NB4 (cell line): ENCODE results near the gene ARHGAP4.

ENCODE experiments used
- DNase-seq: peaks from one replicate; pipeline ENCODE4 v3.0.0; 2010; ENCODE audit warnings: low read depth
- H3K4me3 ChIP-seq: one replicate; pipeline ENCODE4 v1.5.1; 2011; ENCODE audit warnings: mild to moderate bottlenecking, low read depth, low read length, moderate library complexity
- MYC ChIP-seq: IDR thresholded peaks from 2 replicates; pipeline ENCODE4 v1.6.1; 2011; ENCODE audit warnings: low read depth, low read length
- POLR2A ChIP-seq: IDR thresholded peaks from 2 replicates; pipeline ENCODE4 v1.6.1; 2011; ENCODE audit warnings: mild to moderate bottlenecking; ENCODE audit not compliant: insufficient read length; ENCODE audit errors: extremely low read depth
- TF ChIP-seq, protein P1 (sequence below): IDR thresholded peaks from 2 replicates; pipeline ENCODE4 v1.6.1; 2011; ENCODE audit warnings: low read depth, low read length
- TF ChIP-seq, protein P2 (sequence below): IDR thresholded peaks from one replicate; pipeline ENCODE4 v1.5.1; 2012; ENCODE audit warnings: low read depth, low read length

Gene ARHGAP4

GRCh38 chrX:153935326-153935851, 9.3 kb upstream of the ARHGAP4 start:
- DNase-seq: no peak
- peak overlapping the region; percentile 47 for H3K4me3 ChIP-seq
- peak; percentile 85 for TF ChIP-seq MYC
- TF ChIP-seq, protein P1, sequence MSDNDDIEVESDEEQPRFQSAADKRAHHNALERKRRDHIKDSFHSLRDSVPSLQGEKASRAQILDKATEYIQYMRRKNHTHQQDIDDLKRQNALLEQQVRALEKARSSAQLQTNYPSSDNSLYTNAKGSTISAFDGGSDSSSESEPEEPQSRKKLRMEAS: peak; percentile 79
- no peak for TF ChIP-seq POLR2A
- TF ChIP-seq, protein P2, sequence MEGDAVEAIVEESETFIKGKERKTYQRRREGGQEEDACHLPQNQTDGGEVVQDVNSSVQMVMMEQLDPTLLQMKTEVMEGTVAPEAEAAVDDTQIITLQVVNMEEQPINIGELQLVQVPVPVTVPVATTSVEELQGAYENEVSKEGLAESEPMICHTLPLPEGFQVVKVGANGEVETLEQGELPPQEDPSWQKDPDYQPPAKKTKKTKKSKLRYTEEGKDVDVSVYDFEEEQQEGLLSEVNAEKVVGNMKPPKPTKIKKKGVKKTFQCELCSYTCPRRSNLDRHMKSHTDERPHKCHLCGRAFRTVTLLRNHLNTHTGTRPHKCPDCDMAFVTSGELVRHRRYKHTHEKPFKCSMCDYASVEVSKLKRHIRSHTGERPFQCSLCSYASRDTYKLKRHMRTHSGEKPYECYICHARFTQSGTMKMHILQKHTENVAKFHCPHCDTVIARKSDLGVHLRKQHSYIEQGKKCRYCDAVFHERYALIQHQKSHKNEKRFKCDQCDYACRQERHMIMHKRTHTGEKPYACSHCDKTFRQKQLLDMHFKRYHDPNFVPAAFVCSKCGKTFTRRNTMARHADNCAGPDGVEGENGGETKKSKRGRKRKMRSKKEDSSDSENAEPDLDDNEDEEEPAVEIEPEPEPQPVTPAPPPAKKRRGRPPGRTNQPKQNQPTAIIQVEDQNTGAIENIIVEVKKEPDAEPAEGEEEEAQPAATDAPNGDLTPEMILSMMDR: no peak

DNA sequence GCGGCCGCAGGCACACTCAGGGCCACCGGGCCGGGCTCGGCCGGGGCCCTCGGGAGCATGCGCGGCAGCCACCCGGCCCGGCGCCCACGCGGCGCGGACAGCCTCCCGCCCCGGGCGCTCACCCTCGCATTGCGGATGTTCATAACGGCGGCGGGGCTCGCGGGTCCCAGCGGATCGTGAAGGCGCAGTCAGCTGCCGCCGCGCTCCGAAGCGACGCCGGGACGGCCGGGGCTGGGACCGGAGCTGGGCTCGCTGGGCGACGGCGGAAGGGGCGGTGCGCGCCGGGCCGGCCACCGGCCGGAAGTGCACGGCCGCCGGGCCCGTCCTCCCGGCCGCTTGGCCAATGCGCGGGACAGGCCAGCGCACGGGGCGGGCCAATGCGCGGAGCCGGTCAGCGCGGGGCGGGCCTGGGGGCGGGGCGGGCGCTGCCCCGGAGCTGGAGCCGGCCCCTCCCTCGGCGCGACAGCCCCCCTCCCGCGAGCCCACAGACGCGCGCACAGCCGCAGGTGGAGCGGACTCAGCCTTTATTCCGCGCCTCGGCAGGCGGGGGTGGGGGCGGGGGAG, 8.8 kb upstream of the ARHGAP4 start, which contains the start of gene NAA10:
NAA10 (minus strand) TSS at position 276 of the 564 bp plus-strand sequence; CDS start at position 143, 133 bp downstream.
- DNase-seq: peak; percentile 85
- peak within 1 kb of the TSS; percentile 88 for H3K4me3 ChIP-seq
- TF ChIP-seq, protein P1: no peak
- TF ChIP-seq POLR2A: peak; percentile 51
- TF ChIP-seq, protein P2: no peak

GRCh38 chrX:153934148-153934761, 8.2 kb upstream of the ARHGAP4 start:
- TF ChIP-seq MYC: no peak
- TF ChIP-seq, protein P1: no peak
- TF ChIP-seq, protein P2: no peak
- peak overlapping the region; percentile 88 for H3K4me3 ChIP-seq
- DNase-seq: no peak

DNA sequence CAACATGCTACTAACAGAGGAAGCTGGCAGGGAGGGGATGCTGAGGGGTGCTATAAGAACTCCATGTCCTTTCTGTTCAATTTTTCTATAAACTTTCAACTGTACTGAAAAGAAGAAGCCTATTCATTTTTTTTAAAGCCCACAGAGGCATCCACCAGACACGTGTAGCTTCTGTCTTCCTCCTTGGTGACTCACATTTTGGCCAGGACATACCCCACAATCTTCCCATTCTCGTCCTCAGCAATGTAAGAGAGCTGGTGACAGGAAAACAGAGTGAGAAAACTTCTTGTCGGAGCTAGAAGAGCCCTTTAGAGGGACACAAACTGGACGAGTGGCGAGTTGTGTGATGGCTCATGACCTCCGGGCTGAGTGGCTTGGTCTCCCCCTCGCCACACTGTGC, 7.7 kb upstream of the ARHGAP4 start:
- DNase-seq: peak; percentile 42
- peak overlapping the region; percentile 88 for H3K4me3 ChIP-seq
- TF ChIP-seq, protein P1: 0 out of 2 replicates have a peak, but pooled peaks have one; percentile 14
- TF ChIP-seq POLR2A: no peak

DNA sequence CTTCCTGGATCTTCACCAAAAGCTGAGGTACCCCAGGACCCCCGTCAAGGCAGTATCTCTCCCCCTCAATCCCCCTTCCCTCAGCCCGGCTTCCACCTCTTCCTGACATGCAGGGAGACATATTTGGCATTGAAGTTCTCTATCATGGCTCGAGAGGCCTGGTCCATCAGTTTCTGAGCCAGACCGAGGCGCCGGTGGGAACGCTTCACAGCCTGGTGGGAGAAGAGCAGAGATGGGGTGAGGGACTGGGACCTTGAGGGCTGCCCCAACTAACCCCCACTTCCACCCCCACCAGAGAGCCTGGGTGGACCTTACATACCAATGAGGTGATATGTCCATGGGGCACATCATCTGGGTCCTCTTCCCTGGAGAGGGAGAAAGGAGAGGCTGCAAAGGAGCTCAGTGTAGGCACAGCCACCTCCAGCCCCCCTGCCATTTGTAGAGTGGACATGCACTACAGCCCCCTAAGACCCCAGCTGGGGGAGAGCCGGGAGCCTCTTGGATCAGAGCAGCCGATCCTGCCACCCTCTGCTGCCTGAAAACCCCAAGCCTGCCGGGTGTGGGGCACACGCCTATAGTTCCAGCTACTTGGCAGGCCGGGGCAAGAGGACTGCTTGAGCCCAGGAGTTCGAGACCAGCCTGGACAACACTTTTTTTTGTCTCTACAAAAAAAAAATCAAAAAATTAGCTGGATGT, 6.3 kb upstream of the ARHGAP4 start:
- DNase-seq: no peak
- H3K4me3 ChIP-seq: no peak overlapping the region
- no peak for TF ChIP-seq MYC
- TF ChIP-seq, protein P1: no peak
- TF ChIP-seq, protein P2: no peak
- TF ChIP-seq POLR2A: no peak

DNA sequence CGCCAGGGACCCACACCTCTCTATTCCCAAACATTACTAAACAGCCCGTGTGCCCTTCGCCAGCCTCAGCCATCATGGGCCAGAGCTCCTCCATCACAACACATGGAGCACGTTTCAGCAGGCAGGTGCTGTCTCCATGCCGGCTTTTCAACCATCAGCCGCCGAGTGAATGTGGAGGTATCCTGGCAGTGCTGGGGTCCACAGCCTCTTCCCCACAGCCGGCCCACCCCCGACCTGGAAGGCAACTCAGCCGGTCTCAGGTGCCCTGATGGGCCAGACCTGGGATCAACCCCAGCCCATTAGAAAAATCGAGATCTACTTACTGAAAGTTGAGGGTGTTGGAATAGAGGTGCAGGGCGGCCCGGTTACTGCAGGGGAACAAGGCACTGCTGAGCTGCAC, 5.7 kb upstream of the ARHGAP4 start:
- H3K4me3 ChIP-seq: no peak overlapping the region
- DNase-seq: no peak
- TF ChIP-seq MYC (no peak), POLR2A (no peak)
- TF ChIP-seq, protein P1: no peak
- TF ChIP-seq, protein P2: no peak
